Measurements from ENCODE around the gene EPHA4.

Gene EPHA4

DNA sequence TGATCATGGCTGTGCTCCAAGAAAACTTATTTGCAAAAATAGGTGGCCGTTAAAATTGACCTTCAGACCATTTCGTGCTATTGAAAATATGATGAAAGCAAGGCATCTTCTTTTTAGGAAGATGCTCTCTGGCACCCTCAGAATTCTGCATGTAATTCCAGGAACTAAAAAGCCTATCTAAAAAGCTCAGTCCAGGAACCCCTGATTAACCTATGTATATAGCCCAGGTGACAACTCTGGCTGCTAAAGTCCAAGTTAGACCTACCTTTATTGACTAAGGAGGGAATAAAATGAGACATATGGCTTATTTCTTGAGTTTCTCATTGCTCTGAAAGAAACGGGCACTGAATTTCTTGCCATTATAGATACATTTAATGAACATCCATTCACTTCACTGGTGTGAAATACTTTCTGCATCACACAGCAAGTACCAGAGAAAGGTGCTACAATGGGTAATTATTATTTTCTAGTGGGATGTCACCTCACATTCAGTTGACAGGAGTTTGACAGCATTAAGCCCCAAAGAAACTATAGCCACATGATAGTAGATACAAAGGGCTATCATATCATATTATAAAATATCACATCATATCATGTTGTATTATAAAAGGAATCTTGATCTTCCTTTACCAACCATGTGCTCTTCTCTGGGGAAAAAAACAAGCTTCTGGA, 83.8 kb downstream of the EPHA4 start:
- ATAC-seq: no peak
- H3K4me1 Mint-ChIP-seq: peaks cover 13% of the 10 kb centered on the region
- no peaks in the 10 kb centered on the region for H3K27me3 Mint-ChIP-seq
- no peaks in the 10 kb centered on the region for H3K9me3 Mint-ChIP-seq
- no peaks in the 10 kb centered on the region for H3K36me3 Mint-ChIP-seq
- H3K4me3 Mint-ChIP-seq: no peak overlapping the region
- H3K27ac Mint-ChIP-seq: no peak overlapping the region

- no peak for ATAC-seq
- H3K36me3 Mint-ChIP-seq: no peaks in the 10 kb centered on the region
- H3K4me1 Mint-ChIP-seq: peaks cover 13% of the 10 kb centered on the region
- no peaks in the 10 kb centered on the region for H3K27me3 Mint-ChIP-seq
- H3K27ac Mint-ChIP-seq: no peak overlapping the region
- H3K9me3 Mint-ChIP-seq: no peaks in the 10 kb centered on the region
- no peak overlapping the region for H3K4me3 Mint-ChIP-seq
These were observed 86.0 kb downstream of the EPHA4 start for GRCh38 chr2:221486106-221486505.

DNA sequence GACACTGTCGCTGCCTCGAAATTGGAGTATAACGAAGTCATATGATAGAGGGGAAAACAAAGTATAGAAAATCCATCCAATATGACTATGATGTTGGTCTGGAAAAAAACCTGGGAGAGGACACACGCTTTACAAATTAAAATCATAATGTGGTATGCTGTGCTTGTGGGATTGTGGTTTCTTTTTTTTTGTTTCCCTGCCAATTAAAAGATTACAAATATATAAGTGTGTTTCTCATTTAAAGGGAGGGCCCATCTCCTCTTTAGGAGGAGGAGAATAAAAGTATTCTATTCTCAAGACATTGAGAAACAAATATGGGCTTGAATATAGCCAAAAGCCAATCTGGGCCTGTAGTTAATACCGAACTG, 86.6 kb downstream of the EPHA4 start:
- H3K4me1 Mint-ChIP-seq: peaks cover 13% of the 10 kb centered on the region
- no peaks in the 10 kb centered on the region for H3K36me3 Mint-ChIP-seq
- no peaks in the 10 kb centered on the region for H3K9me3 Mint-ChIP-seq
- no peak overlapping the region for H3K27ac Mint-ChIP-seq
- no peak overlapping the region for H3K4me3 Mint-ChIP-seq
- no peak for ATAC-seq
- H3K27me3 Mint-ChIP-seq: no peaks in the 10 kb centered on the region

GRCh38 chr2:221484761-221485502, 87.2 kb downstream of the EPHA4 start:
- no peak for ATAC-seq
- H3K4me3 Mint-ChIP-seq: no peak overlapping the region
- H3K36me3 Mint-ChIP-seq: no peaks in the 10 kb centered on the region
- H3K27me3 Mint-ChIP-seq: no peaks in the 10 kb centered on the region
- no peaks in the 10 kb centered on the region for H3K9me3 Mint-ChIP-seq
- H3K4me1 Mint-ChIP-seq: peaks cover 13% of the 10 kb centered on the region
- H3K27ac Mint-ChIP-seq: no peak overlapping the region

DNA sequence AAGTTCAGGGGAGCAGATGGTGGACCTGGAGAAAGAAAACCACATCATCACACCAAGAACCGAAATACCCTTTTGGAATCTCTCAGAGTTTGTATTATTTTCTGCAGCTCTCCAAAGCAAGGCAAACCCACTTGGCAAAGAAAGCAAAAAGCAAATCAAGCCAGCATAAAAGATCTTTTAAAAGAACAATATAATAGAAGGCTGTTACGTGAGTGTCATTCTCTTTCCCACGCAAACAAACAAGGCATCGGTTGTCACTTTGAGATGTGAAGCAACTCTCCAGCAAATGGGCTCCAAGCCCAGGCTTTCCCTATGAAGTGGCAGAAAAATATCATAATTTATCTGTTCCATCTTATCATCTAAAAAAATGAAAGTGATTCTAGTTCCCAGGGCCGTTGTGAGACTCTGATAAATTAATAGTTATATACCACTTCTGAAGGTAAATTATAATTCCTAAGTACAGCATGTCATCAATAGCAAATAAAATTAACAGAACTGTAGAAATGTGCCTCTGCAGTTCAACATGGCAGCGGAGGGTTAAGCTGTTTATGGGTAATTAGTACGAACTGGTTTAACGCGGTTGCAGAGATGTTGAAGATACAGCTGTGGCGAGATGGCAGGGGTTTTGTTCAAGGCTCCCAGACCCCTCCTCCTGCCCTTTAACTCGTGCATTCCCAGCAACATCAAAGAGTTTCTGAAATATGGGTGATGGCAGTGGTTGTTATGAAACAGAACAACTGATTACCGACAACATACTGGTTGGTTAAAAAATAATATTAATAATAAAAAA, 89.2 kb downstream of the EPHA4 start:
- H3K27ac Mint-ChIP-seq: no peak overlapping the region
- peaks cover 13% of the 10 kb centered on the region for H3K4me1 Mint-ChIP-seq
- H3K9me3 Mint-ChIP-seq: no peaks in the 10 kb centered on the region
- no peak overlapping the region for H3K4me3 Mint-ChIP-seq
- no peaks in the 10 kb centered on the region for H3K36me3 Mint-ChIP-seq
- ATAC-seq: no peak
- no peaks in the 10 kb centered on the region for H3K27me3 Mint-ChIP-seq

GRCh38 chr2:221480821-221481220, 91.3 kb downstream of the EPHA4 start:
- Mint-ChIP-seq H3K27me3 (no peaks in the 10 kb centered on the region), H3K4me1 (peaks cover under 1% of the 10 kb centered on the region), H3K36me3 (no peaks in the 10 kb centered on the region), H3K9me3 (no peaks in the 10 kb centered on the region), H3K4me3 (no peak overlapping the region), H3K27ac (no peak overlapping the region)
- ATAC-seq: no peak

DNA sequence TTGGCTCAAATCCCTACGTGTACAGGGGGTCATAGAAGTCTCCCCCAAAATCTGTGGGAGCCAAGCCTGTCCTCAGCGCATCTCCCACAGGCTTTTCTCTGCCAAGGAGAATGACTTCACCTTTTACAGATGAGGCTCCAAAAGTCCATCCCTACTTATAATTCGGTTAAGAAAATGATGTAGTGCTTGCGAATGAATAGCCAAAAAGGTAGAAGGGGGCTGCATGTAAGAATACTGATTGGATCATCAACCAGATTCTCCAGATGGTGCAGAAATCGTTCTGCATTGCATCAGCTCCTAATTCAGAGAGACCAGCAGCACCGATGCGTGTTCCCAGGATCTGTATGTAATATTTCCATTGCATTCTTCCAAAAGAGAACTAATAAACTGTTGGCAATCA, 91.9 kb downstream of the EPHA4 start:
- H3K27me3 Mint-ChIP-seq: no peaks in the 10 kb centered on the region

GRCh38 chr2:221478485-221478863, 93.6 kb downstream of the EPHA4 start:
- Mint-ChIP-seq H3K9me3 (no peaks in the 10 kb centered on the region), H3K27ac (no peak overlapping the region), H3K4me1 (no peaks in the 10 kb centered on the region), H3K36me3 (no peaks in the 10 kb centered on the region), H3K27me3 (no peaks in the 10 kb centered on the region), H3K4me3 (no peak overlapping the region)
- no peak for ATAC-seq

More for the DNA sequence above, 91.9 kb downstream of the EPHA4 start:
- Mint-ChIP-seq H3K36me3 (no peaks in the 10 kb centered on the region), H3K27ac (no peak overlapping the region), H3K4me3 (no peak overlapping the region), H3K4me1 (no peaks in the 10 kb centered on the region), H3K9me3 (no peaks in the 10 kb centered on the region)
- ATAC-seq: no peak

GRCh38 chr2:221477714-221478484, 94.2 kb downstream of the EPHA4 start:
- no peak for ATAC-seq
- Mint-ChIP-seq H3K4me3 (no peak overlapping the region), H3K4me1 (no peaks in the 10 kb centered on the region), H3K36me3 (no peaks in the 10 kb centered on the region), H3K27me3 (no peaks in the 10 kb centered on the region), H3K9me3 (no peaks in the 10 kb centered on the region), H3K27ac (no peak overlapping the region)

DNA sequence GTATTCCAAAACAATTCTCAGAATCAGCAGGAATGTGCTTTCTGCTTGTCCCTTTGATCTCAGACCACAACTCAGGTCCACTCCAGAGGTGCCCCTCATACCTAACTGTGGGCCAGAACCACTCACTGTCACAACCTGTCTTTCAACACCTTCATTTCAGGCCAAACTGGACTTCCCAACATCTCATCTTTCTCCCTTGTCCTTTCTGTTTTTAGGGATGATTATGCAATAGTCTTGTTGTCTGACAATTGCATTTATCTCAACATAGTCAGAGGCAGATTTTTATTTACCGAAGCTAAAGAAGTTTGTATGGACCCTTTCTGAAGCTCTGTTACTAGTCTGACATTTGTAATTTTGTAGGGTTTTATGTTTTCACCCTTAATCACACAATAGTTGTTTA, 95.9 kb downstream of the EPHA4 start:
- Mint-ChIP-seq H3K27me3 (no peaks in the 10 kb centered on the region), H3K4me1 (no peaks in the 10 kb centered on the region), H3K27ac (no peak overlapping the region), H3K9me3 (no peaks in the 10 kb centered on the region), H3K4me3 (no peak overlapping the region), H3K36me3 (no peaks in the 10 kb centered on the region)
- ATAC-seq: no peak

- Mint-ChIP-seq H3K27me3 (no peaks in the 10 kb centered on the region), H3K36me3 (no peaks in the 10 kb centered on the region), H3K27ac (no peak overlapping the region), H3K4me1 (no peaks in the 10 kb centered on the region), H3K4me3 (no peak overlapping the region), H3K9me3 (no peaks in the 10 kb centered on the region)
- no peak for ATAC-seq
These were observed 98.7 kb downstream of the EPHA4 start for GRCh38 chr2:221473451-221473850.

- no peak for ATAC-seq
- Mint-ChIP-seq H3K4me3 (no peak overlapping the region), H3K4me1 (peaks cover 33% of the 10 kb centered on the region), H3K27ac (no peak overlapping the region), H3K36me3 (no peaks in the 10 kb centered on the region), H3K9me3 (no peaks in the 10 kb centered on the region), H3K27me3 (no peaks in the 10 kb centered on the region)
These were observed 103.8 kb downstream of the EPHA4 start for GRCh38 chr2:221468317-221468716.

DNA sequence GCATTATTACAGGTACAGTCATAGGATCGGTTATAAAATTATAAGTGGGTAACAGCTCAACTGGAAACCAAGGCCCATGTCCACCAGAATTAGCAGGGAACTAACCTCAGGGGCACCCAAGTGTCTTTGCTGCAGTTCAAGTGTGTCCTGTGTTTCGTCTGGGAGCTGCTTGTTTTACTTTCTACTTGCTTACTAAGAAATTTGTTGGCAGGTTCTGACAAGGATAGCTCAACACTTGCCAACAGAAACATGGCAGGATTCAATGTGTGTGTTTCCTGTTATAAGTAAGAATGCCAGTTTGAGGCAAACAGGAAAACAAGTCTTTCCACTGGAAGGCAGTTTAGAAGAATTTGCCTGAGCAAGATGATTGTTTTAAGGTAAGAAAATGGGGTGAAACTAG, 104.5 kb downstream of the EPHA4 start:
- H3K9me3 Mint-ChIP-seq: no peaks in the 10 kb centered on the region
- no peak overlapping the region for H3K4me3 Mint-ChIP-seq
- H3K4me1 Mint-ChIP-seq: peaks cover 34% of the 10 kb centered on the region
- ATAC-seq: no peak
- H3K36me3 Mint-ChIP-seq: no peaks in the 10 kb centered on the region
- H3K27me3 Mint-ChIP-seq: no peaks in the 10 kb centered on the region
- no peak overlapping the region for H3K27ac Mint-ChIP-seq

DNA sequence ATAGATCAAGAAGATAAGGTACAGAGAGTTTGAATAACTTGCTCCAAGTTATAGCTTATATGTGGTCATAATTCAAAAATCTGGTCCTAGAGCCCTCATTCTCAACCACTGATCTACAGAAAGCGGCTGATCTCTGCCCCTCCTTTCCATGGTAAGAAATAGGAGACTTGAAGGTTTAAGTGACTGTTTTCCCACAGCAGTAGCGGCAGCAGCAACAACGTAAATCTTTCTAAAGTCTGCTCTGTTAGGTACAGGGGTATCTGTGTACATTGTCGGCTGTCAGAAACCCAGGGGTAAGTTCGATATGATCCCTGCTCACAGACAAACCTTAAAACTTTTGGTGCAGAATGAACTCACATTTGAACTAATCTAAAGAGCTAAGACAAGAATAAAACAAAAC, 105.4 kb downstream of the EPHA4 start:
- ATAC-seq: no peak
- H3K4me1 Mint-ChIP-seq: peaks cover 34% of the 10 kb centered on the region
- no peaks in the 10 kb centered on the region for H3K36me3 Mint-ChIP-seq
- H3K4me3 Mint-ChIP-seq: no peak overlapping the region
- H3K27me3 Mint-ChIP-seq: no peaks in the 10 kb centered on the region
- H3K9me3 Mint-ChIP-seq: no peaks in the 10 kb centered on the region
- no peak overlapping the region for H3K27ac Mint-ChIP-seq

DNA sequence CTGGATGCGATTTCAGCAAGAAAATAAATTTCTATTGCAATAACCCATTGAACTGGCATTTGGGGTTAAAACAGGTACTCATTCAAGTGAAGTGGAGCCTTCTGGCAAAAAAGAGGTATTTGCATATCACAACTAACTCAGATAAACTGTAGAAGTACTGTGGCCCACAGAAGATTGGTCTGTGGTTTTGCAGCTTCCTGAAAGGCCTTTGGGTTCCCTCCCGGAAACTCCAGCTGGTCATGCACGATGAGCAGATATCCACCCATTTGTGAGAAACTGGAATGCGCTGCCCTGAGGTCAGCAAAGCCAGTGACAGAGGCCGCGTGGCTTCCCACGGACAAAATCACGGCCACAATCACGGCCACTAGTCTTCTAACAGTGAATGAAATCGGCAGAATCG, 106.3 kb downstream of the EPHA4 start:
- Mint-ChIP-seq H3K4me3 (peak overlapping the region; percentile 57), H3K4me1 (peaks cover 34% of the 10 kb centered on the region), H3K36me3 (no peaks in the 10 kb centered on the region), H3K27ac (peak overlapping the region; percentile 40), H3K9me3 (no peaks in the 10 kb centered on the region), H3K27me3 (no peaks in the 10 kb centered on the region)
- ATAC-seq: peak; percentile 78
